Spinal cord (tissue), 10 donors: Measurements from ENCODE around the gene OSBPL2. TPM values are rescaled to one million over a fixed set of nuclear protein-coding genes. Genes with fewer than 3 reads are reported as not detected.

Experiments
- DNase-seq, 6 donors: peaks; one replicate each; pipeline versions ENCODE4 v3.0.0 to v3.0.0-alpha.2; 2013 to 2015; ENCODE audit warnings: low spot score in 6 of 6, low read depth in 4 of 6
- H3K27ac ChIP-seq: one replicate; pipeline ENCODE4 v1.5.1; 2013; ENCODE audit warnings: low read depth, low read length, control low read depth
- H3K27me3 ChIP-seq: one replicate; pipeline ENCODE4 v1.6.1; 2013; ENCODE audit warnings: low read length; ENCODE audit not compliant: control insufficient read depth, insufficient read depth
- H3K36me3 ChIP-seq: one replicate; pipeline ENCODE4 v1.6.1; 2013; ENCODE audit warnings: low read length; ENCODE audit not compliant: control insufficient read depth, insufficient read depth
- H3K4me1 ChIP-seq: one replicate; pipeline ENCODE4 v1.6.1; 2013; ENCODE audit warnings: low read length; ENCODE audit not compliant: control insufficient read depth, insufficient read depth
- H3K4me3 ChIP-seq: one replicate; pipeline ENCODE4 v1.5.1; 2013; ENCODE audit warnings: low read depth, low read length, control low read depth
- H3K9me3 ChIP-seq: one replicate; pipeline ENCODE4 v1.6.1; 2013; ENCODE audit warnings: low read length; ENCODE audit not compliant: control insufficient read depth, insufficient read depth
- WGBS: methylation state at CpG from one replicate; pipeline ENCODE4 v1.1.5; 2013; ENCODE audit warnings: missing lambda C conversion rate; ENCODE audit not compliant: insufficient coverage; 5-methylcytosine and 5-hydroxymethylcytosine counted together
- polyA plus RNA-seq, 2 donors: library from polyadenylated mRNA; unstranded; fragments of 120-200 nt; gene quantifications; one replicate each; pipeline ENCODE4 v1.2.1, GENCODE V29; 2013; ENCODE audit not compliant: insufficient read length in 2 of 2
- total RNA-seq, 2 donors: library from RNA; depleted of rRNA in 1 of 2; stranded (reverse); fragments of 120-200 nt in 1 of 2; fragments of >200 nt in 1 of 2; gene quantifications; one replicate each; pipeline versions ENCODE4 v1.2.3 to v1.2.4, GENCODE V29; 2013 to 2014
- donor health status: healthy.

Gene OSBPL2
- total and polyA plus RNA-seq, 4 donors, result 37.0 to 52.5 (median 44.0) TPM

DNA sequence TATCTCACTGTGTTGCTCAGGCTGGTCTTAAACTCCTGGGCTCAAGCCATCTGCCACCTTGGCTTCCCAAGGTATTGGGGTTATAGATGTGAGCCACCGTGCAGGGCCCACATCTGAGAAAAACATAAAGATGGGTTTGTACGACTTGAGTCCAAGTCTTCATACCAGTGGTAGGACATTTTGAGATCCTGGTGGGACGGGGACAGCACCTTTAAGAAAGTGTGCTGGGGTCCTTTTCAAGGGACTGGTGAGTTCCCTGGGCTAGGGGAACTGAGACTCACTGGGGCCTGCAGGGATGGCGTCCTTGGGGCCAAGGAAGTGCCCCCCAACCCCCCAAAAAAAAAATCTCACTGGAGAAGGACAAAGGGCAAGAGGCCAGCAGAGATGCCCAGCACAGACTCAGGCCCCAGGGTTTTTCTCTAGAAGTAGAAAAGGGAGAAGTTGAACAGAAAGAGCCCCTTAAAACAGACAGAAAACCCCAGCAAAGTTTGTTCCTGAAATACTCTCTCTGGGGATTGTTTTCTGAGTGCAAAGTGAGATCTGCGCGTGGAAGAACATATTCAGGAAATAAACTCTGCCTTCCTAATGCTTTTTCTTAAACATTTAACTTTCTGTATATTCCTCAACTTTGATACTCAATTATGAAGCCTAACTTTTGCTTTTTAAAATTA lies 10.7 kb downstream of the OSBPL2 start:
- WGBS, result 86% methylated on average over 3 of the region's 6 CpGs
- no peaks in the 10 kb centered on the region for H3K9me3 ChIP-seq
- peaks cover 37% of the 10 kb centered on the region for H3K36me3 ChIP-seq
- no peak overlapping the region for H3K27ac ChIP-seq
- no peak overlapping the region for H3K4me3 ChIP-seq
- no peaks in the 10 kb centered on the region for H3K27me3 ChIP-seq
- DNase-seq, result no peak
- peaks cover 12% of the 10 kb centered on the region for H3K4me1 ChIP-seq

GRCh38 chr20:62252342-62252966 lies 14.1 kb downstream of the OSBPL2 start:
- peaks cover 7% of the 10 kb centered on the region for H3K4me1 ChIP-seq
- no peak overlapping the region for H3K4me3 ChIP-seq
- DNase-seq, result no peak
- WGBS, result 88% methylated on average over 21 of the region's 26 CpGs
- H3K27ac ChIP-seq, result no peak overlapping the region
- no peaks in the 10 kb centered on the region for H3K9me3 ChIP-seq
- peaks cover 28% of the 10 kb centered on the region for H3K36me3 ChIP-seq
- no peaks in the 10 kb centered on the region for H3K27me3 ChIP-seq

GRCh38 chr20:62253398-62253797 lies 15.1 kb downstream of the OSBPL2 start:
- 92% methylated on average over 4 of the region's 6 CpGs for WGBS
- H3K4me3 ChIP-seq, result no peak overlapping the region

DNA sequence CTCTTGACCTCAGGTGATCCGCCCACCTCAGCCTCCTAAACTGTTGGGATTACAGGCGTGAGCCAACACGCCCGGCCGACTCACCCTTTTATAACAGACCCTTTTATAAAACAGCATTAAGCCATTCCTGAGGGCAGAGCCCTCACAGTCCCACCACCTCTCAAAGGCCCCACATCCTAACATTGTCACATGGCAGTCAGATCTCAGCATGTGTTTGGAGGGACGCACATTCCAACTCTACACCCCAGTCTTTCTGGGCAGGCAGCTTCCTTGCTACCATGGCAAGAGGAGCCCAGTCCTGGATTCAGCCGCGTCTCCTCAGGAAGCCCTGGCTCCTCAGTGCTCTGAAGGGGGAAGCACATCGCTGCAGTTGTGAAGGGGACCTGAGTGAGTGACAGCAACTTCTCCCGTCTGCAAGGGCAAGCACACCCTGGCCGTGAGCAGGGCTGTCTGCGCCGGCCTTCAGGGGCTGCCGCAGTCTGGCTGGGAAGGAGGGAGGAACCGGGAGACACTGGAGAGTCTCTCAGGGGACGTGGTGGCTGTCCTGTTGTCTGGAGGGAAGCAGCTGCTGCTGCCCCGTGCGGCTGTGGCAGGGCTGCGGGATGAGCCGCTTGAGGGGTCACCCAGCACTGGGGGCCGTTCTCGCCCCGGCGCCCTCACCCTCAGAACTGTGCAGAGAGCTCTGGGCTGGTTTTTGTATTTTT lies 15.9 kb downstream of the OSBPL2 start:
- no peak for DNase-seq
- WGBS, result 58% methylated on average over 24 of the region's 24 CpGs
- no peak overlapping the region for H3K27ac ChIP-seq
- H3K9me3 ChIP-seq, result no peaks in the 10 kb centered on the region
- no peak overlapping the region for H3K4me3 ChIP-seq
- H3K27me3 ChIP-seq, result no peaks in the 10 kb centered on the region
- H3K36me3 ChIP-seq, result peaks cover 38% of the 10 kb centered on the region
- H3K4me1 ChIP-seq, result peaks cover 7% of the 10 kb centered on the region

More at GRCh38 chr20:62253398-62253797, 15.1 kb downstream of the OSBPL2 start:
- peaks cover 33% of the 10 kb centered on the region for H3K36me3 ChIP-seq
- no peak overlapping the region for H3K27ac ChIP-seq
- peaks cover 7% of the 10 kb centered on the region for H3K4me1 ChIP-seq
- no peaks in the 10 kb centered on the region for H3K9me3 ChIP-seq
- no peaks in the 10 kb centered on the region for H3K27me3 ChIP-seq
- DNase-seq, result no peak

GRCh38 chr20:62255976-62256375 lies 17.7 kb downstream of the OSBPL2 start:
- WGBS, result 95% methylated on average over 6 of the region's 10 CpGs
- Histone ChIP-seq H3K4me1 (peaks cover 7% of the 10 kb centered on the region), H3K9me3 (no peaks in the 10 kb centered on the region), H3K4me3 (no peak overlapping the region), H3K27ac (no peak overlapping the region), H3K36me3 (peaks cover 53% of the 10 kb centered on the region), H3K27me3 (no peaks in the 10 kb centered on the region)
- no peak for DNase-seq

DNA sequence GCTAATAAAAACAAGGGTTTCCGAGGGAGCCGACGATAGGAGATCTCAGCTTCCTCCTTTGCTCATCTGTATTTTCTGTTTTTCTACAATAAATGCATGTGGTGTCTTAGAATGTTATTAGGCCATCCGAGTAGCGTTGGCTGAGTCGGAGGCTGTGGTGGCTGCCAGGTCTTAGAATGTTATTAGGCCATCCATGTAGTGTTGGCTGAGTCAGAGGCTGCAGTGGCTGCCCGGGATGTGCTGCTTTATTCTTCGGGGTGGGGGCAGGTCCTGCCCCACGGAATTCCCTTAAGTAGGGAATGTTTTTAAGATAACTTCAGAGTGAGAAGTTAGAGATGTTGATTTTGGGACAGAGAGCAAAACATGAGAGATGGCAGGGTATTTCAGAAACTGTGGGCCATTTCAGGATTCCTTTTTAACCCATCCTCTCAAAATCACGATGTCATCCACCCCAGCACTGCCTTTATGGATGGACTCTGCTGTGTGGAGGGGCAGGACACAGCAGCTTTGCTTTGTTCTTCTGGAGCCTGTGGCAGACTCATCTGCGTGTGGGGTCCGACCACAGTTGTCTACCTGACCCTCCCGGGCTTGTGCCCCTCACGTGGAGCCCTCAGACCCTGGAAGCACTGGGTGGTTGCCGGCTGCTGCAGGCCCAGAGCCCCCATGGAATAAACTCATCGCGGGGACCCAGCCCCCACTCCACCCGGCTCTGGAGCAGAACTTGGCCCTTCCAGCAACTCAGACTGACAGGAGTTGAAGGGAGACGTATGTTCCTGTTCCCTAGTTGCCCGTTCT lies 20.4 kb downstream of the OSBPL2 start:
- Histone ChIP-seq H3K36me3 (peaks cover 73% of the 10 kb centered on the region), H3K27me3 (no peaks in the 10 kb centered on the region), H3K9me3 (no peaks in the 10 kb centered on the region), H3K27ac (no peak overlapping the region), H3K4me3 (no peak overlapping the region), H3K4me1 (peaks cover 7% of the 10 kb centered on the region)
- no peak for DNase-seq
- WGBS, result 77% methylated on average over 14 of the region's 20 CpGs

DNA sequence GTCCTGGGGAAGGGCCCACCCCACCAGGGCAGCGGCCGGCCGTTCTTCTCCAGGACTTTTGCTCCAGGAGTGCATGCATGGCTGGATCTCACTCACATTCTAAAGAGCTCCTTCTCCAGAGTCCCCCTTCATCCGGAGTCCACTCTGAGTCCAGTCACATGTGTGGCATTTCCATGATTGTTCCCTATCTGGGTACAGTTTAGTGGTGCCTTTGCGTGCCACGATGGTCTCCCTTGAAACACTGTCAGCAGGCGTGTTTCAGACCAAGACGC lies 20.9 kb downstream of the OSBPL2 start:
- H3K27me3 ChIP-seq, result no peaks in the 10 kb centered on the region
- H3K4me3 ChIP-seq, result no peak overlapping the region
- no peak for DNase-seq
- H3K27ac ChIP-seq, result no peak overlapping the region
- H3K36me3 ChIP-seq, result peaks cover 76% of the 10 kb centered on the region
- 98% methylated on average over 8 of the region's 8 CpGs for WGBS
- H3K9me3 ChIP-seq, result no peaks in the 10 kb centered on the region
- peaks cover 4% of the 10 kb centered on the region for H3K4me1 ChIP-seq

- WGBS, result 92% methylated on average over 10 of the region's 10 CpGs
- no peak overlapping the region for H3K27ac ChIP-seq
- H3K36me3 ChIP-seq, result peaks cover 80% of the 10 kb centered on the region
- no peaks in the 10 kb centered on the region for H3K4me1 ChIP-seq
- H3K9me3 ChIP-seq, result no peaks in the 10 kb centered on the region
- H3K27me3 ChIP-seq, result no peaks in the 10 kb centered on the region
- no peak overlapping the region for H3K4me3 ChIP-seq
- no peak for DNase-seq
These were observed 23.7 kb downstream of the OSBPL2 start for GRCh38 chr20:62262064-62262463.

- Histone ChIP-seq H3K4me3 (no peak overlapping the region), H3K36me3 (peaks cover 72% of the 10 kb centered on the region), H3K4me1 (no peaks in the 10 kb centered on the region), H3K27ac (no peak overlapping the region), H3K27me3 (no peaks in the 10 kb centered on the region), H3K9me3 (no peaks in the 10 kb centered on the region)
- no peak for DNase-seq
- whole genome bisulfite sequencing, result over 99% methylated on average over 14 of the region's 14 CpGs
These were observed 25.1 kb downstream of the OSBPL2 start for GRCh38 chr20:62263396-62263795.
